Fibroblast of villous mesenchyme (primary cell): Measurements from ENCODE around the gene GPR42. TPM values are rescaled to one million over a fixed set of nuclear protein-coding genes. Genes with fewer than 3 reads are reported as not detected.

Experiments used
- DNase-seq: peaks from one replicate; pipeline ENCODE4 v3.0.0-alpha.2; 2010; ENCODE audit warnings: low read depth
- H3K4me3 ChIP-seq: 2 replicates; pipeline ENCODE4 v1.5.1; 2011; ENCODE audit warnings: low read depth, mild to moderate bottlenecking, low read length
- total RNA-seq: library from RNA; depleted of rRNA; stranded (reverse); fragments of >200 nt; gene quantifications from 2 replicates; pipeline ENCODE4 v1.2.3, GENCODE V29; 2012
- TF ChIP-seq, protein P1 (sequence below): IDR thresholded peaks from 2 replicates; pipeline ENCODE4 v1.5.1; 2012; ENCODE audit warnings: low read depth, mild to moderate bottlenecking, low read length; ENCODE audit not compliant: insufficient read depth

The GPR42 gene
- total RNA-seq, 1 donor = not detected

DNA sequence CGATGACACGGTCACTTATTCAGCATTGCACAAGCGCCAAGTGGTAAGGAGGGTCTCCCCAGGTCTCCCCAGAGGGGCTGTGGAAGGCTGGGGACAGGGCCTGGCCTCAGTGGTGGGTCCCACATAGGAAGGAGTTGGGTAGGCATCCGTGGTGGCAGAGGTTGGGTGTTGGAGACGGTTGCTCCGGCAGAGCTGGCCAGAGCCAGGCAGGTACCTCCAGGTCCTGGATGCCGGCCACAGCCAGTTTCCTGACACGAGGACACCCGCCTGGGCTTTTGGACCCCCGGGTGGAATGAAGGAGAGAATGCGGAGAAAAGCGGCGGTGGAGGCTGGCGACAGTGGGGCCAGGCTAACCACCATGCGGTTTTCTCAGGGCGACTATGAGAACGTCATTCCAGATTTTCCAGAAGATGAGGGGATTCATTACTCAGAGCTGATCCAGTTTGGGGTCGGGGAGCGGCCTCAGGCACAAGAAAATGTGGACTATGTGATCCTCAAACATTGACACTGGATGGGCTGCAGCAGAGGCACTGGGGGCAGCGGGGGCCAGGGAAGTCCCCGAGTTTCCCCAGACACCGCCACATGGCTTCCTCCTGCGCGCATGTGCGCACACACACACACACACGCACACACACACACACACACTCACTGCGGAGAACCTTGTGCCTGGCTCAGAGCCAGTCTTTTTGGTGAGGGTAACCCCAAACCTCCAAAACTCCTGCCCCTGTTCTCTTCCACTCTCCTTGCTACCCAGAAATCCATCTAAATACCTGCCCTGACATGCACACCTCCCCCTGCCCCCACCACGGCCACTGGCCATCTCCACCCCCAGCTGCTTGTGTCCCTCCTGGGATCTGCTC, 24.4 kb upstream of the GPR42 start:
- no peak overlapping the region for H3K4me3 ChIP-seq
- TF ChIP-seq, protein P1, sequence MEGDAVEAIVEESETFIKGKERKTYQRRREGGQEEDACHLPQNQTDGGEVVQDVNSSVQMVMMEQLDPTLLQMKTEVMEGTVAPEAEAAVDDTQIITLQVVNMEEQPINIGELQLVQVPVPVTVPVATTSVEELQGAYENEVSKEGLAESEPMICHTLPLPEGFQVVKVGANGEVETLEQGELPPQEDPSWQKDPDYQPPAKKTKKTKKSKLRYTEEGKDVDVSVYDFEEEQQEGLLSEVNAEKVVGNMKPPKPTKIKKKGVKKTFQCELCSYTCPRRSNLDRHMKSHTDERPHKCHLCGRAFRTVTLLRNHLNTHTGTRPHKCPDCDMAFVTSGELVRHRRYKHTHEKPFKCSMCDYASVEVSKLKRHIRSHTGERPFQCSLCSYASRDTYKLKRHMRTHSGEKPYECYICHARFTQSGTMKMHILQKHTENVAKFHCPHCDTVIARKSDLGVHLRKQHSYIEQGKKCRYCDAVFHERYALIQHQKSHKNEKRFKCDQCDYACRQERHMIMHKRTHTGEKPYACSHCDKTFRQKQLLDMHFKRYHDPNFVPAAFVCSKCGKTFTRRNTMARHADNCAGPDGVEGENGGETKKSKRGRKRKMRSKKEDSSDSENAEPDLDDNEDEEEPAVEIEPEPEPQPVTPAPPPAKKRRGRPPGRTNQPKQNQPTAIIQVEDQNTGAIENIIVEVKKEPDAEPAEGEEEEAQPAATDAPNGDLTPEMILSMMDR = no peak
- DNase-seq = no peak

DNA sequence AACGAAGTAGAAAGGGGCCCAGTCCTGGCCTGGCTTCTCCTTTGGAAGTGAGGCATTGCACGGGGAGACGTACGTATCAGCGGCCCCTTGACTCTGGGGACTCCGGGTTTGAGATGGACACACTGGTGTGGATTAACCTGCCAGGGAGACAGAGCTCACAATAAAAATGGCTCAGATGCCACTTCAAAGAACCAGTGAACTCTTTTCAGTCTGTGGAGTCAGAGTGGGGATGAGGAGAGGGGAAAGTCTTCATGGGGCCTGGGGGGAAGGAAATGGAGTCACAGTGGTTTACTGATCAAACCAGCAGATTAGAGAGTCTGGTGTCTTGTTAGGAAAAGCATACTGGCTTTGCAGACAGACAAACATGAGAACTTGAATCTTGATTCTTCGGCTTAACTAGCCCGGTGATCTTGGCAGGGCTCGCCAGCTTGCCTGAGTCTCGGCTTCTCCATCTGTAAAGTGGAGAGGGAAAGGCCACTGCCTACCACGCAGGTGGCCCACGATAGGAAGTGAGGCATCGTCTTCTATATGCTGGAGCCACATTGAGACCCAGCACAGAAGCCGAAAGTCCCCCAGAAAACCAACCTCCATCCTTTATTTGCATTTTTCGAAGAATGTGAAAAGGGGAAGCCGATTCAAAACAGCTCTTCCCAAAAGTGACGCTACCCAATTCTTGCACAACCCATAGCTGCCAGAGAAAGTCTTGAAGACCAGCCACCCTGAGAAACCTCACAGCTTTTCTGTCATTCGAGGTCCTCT, 23.5 kb upstream of the GPR42 start, which contains the start of gene FFAR1:
Gene FFAR1, plus strand, starts transcription at position 732 of the 759 bp plus-strand sequence. CDS start 3,650 bp downstream, outside the sequence.
- TF ChIP-seq, protein P1 = no peak
- no peak for DNase-seq
- no peak within 1 kb of the TSS for H3K4me3 ChIP-seq

DNA sequence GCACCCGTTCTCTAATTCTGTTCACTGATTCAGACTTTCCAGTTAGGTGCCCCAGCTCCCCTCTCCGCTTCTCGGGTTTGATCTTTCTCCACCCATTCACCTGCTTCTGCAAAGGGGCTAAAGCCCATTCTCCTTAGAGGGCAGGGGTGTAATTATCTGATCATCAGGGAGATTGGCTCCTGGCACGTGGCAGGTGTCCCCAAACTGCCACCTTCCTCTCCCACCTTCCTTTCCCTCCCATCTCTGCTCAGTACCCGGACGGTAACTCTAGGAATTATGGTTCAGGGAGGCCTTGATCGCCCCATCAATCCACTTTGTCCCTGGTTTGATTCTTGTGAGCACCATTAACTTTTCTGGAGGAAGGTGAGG, 23.0 kb upstream of the GPR42 start:
- TF ChIP-seq, protein P1 = no peak
- no peak overlapping the region for H3K4me3 ChIP-seq
- DNase-seq = no peak

DNA sequence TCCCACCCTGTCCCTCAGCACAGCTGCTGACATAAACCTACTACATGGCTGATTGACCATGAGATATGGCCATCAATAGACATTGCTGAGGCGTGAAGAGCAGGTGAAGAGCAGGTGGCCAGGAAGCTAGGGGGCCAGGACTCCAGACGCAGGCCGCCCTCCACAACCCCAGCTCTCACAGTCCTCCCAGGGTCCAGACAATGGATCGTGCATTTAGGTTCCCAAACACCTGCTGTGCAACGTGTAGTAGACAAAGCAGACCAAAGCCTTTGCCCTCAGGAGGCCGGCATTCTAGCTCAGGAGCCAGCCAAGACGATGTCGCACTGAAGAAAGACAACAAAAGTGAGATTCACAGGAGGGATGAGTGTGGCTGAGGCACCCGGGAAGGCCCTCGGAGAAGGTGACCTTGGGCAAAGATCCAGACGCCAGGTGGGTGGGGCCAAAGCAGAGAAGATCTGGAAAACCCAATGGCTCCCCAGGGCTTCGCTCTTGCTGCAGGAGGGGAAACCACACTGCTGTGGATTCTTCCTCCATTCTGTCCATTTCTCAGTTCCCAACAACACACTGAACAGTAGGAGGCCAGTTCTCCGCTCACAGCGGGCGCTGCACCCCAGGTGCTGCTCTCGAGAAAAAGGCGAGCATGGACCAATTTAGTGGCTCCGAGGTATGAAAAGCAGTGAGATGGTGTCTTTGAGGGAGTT, 21.8 kb upstream of the GPR42 start:
- H3K4me3 ChIP-seq = no peak overlapping the region
- DNase-seq = no peak
- TF ChIP-seq, protein P1 = no peak

DNA sequence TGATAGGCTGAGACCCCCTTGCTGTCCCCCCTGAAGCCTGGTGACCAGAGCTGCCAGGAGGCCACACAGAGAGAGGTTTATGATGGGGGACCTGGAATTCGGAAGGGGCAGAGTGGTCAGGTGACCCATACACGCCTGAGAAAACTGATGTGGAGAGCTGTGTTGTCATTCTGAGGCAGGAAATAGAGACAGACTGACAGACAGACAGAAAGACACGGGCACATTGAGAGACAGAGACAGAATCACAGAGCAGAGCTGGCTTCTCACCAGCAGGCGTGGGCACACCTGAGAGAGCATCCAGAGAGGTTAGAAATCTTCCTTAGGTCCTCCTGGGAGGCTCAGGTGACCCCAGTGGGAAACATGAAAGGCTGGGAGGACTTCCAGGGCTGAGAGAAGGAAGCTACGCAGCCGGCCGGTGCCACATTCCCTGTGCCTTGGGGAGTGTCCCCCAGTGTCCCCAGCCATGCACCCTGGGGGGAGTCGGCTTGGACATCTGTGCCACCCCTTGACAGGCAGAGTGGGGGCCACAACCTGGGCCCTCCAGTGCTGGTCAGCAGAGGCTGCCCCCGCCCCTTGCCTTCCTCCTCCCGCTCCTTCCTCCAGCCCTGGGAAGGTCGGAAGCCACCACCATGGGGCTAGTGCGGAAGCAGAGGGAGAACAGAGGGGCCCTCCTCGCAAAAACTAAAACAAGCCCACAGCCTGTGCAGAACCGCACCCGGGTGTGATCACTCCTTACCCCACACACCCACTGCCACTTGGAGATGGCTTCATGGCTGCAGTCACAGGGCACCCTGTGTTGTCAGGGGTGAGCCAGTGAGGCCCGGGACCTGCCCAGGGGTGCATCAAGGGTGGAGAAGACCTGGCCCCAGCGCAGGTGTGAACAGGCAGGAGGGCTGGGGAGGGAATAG, 21.0 kb upstream of the GPR42 start:
- H3K4me3 ChIP-seq = no peak overlapping the region
- TF ChIP-seq, protein P1 = no peak
- no peak for DNase-seq

DNA sequence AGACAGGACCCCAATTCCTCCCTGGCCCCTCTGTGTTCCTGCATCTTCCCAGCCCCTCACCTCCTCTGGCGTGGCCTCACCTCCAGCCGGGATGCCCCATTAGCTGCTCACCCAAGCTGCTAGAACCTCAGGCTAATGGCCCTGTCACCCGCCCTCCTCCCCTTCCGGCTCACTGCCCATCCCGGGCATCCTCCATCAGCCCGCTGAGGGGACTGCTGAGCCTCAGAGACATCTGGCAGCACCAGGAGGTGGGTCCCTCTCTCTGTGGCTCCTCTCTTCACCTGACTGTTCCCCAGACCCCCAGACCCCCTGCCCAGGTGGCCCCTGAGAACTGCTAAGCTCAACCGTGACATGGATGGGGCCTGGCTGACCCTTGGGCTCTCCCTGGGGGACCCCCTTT, 20.3 kb upstream of the GPR42 start:
- no peak overlapping the region for H3K4me3 ChIP-seq
- TF ChIP-seq, protein P1 = no peak
- no peak for DNase-seq
